HL-60/S4 treated with phorbol 12-myristate 13-acetate at 8.2 ng/mL for 4 days and 3 days (cell line): Measurements from ENCODE around the gene DCAF11.
"Not testable (repeated sequence)": the region's sequence is repeated elsewhere in the genome, so short reads cannot be mapped to it uniquely, and the experiment has no call there.

Experiments
- in situ Hi-C: fragments of 300-500 bp; cut with MboI; formaldehyde crosslinking; loops from 2 replicates; pipeline ENCODE4 v1.15.0; 2022; ENCODE audit warnings: low sequenced_read_pairs

The DCAF11 gene

GRCh38 chr14:24095271-24096068 is 19.1 kb upstream of the DCAF11 start:
- in situ Hi-C loops = no loop called here

DNA sequence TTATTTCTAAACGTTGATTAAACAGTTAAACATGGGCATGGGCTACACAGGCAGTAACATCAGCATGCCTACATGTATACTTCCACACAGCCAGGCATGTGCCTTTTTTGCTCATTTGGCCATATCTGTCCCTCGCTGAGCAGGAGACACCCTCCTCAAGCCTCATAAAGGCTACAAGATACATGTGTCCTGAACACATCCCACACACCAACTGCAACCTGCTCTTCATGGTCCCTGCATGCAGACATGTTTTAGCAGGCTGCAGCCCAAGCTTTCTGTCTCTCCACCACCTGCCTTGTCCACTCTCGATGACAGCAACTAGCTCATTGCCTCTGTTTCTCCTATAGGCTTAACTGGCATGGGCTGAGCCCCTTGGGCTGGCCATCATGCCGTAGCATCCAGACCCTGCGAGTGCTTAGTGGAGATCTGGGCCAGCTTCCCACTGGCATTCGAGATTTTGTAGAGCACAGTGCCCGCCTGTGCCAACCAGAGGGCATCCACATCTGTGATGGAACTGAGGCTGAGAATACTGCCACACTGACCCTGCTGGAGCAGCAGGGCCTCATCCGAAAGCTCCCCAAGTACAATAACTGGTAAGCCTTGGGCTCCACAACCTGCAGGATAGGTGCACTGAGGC is 17.9 kb upstream of the DCAF11 start:
- in situ Hi-C loops = no loop called here

DNA sequence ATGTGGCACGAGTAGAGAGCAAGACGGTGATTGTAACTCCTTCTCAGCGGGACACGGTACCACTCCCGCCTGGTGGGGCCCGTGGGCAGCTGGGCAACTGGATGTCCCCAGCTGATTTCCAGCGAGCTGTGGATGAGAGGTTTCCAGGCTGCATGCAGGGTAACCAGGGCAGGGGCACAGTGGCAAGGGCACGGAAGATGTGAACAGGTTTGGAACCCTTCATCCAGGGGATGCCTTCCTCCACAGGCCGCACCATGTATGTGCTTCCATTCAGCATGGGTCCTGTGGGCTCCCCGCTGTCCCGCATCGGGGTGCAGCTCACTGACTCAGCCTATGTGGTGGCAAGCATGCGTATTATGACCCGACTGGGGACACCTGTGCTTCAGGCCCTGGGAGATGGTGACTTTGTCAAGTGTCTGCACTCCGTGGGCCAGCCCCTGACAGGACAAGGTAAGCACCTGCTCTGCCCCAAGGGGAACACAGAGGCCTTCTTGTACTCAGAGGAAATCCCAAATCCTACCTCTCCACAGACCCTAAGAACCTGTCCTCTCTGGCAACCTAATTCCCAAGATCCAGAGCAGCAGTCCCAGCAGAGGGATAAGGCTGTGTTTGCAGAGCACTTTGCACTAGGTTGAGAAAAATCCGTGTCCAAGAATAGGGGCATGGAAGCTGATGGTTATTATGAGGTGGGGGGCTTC is 16.2 kb upstream of the DCAF11 start:
- in situ Hi-C loops = no loop called here

- in situ Hi-C loops = no loop called here
These were observed 15.4 kb upstream of the DCAF11 start for GRCh38 chr14:24098927-24099813.

DNA sequence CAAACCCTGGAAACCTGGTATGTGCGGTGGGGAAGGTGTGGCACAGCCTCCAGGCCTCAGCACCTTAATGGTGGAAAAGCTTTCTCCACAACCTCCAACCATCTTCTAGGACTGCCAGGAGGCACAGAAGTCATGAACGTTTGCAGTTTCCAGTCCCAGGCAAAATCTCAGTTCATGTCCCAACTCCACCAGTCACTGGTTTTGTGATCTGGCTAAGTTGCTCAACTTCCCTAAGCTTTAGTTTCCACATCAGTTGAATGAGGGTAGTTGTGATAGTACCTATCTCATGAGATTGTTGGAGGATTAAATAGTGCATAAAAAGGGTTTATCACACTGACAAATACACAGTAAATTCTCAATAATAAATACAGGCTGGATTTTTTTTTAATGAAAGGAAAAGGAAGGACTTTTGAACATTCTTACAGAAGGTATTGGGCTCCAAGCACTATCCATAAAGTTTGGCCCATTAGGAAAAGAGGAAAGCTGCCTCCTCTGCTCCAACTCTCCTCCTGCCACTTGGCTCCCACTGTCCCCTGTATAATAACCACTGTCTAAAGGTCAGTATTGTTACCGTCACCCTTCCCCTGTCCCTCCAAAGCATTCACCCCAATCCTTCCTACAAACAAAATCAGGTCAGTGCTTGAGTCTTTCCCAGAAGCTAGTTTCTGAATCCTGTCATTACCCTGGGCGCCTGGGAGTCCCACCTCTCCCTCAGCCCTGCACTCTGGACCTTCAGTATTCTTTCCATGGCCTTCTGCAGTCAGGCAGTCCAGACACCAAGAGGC is 14.2 kb upstream of the DCAF11 start:
- in situ Hi-C loops = no loop called here

GRCh38 chr14:24100982-24101494 is 13.5 kb upstream of the DCAF11 start:
- in situ Hi-C loops = no loop called here

- in situ Hi-C loops = no loop called here
These were observed 12.1 kb upstream of the DCAF11 start for GRCh38 chr14:24102357-24103048.

GRCh38 chr14:24103451-24103850 is 11.1 kb upstream of the DCAF11 start:
- in situ Hi-C loops = no loop called here

DNA sequence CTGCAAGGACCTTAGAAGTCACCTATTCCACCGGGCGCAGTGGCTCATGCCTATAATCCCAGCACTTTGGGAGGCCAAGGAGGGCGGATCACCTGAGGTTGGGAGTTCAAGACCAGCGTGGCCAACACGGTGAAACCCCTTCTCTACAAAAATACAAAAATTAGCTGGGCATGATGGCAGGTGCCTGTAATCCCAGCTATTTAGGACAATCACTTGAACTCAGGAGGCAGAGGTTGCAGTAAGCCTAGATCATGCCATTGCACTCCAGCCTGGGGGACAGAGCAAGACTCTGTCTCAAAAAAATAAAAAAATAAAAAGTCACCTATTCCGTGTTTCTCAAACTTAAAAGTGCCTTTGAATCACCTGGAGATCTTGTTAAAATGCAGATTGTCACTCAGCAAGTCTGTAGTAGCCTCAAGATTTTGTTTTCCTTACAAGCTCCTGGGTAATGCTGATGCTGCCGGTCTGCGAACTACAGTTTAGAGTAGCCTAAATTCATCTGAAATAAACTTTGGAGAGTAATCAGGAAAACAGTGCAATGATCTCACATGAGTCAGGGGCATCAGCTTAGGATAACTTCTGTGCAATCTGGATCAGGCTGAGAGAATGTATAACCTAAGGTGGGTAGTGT is 8.9 kb upstream of the DCAF11 start:
- in situ Hi-C loops = not testable (repeated sequence)

DNA sequence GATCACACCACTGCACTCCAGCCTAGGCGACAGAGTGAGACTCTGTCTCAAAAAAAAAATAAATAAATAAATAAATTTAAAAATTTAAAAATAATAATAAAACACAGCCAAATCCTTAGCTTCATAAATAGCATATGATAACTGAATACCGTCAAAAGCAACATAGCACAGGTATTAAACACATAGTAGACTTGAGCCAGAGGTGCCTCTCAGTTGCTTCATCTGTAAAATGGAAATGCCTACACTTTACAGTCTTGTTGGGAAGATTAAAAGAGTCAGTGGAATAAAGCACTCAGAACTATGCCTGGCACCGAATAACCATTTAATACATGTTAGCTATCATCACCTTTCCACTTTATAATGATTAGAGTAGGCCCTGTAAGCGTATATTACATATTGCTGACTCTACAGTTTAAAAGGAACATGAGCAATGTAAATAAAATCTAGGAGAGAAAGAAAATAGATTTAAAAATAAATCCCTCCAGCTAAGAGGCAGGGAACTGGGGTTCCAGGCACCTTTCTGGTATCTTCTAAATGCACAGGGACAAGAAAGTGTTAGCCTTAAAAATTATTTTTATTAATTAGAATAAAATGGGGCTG is 7.8 kb upstream of the DCAF11 start:
- in situ Hi-C loops = no loop called here

- in situ Hi-C loops = no loop called here
These were observed 6.2 kb upstream of the DCAF11 start for GRCh38 chr14:24108336-24108874.

DNA sequence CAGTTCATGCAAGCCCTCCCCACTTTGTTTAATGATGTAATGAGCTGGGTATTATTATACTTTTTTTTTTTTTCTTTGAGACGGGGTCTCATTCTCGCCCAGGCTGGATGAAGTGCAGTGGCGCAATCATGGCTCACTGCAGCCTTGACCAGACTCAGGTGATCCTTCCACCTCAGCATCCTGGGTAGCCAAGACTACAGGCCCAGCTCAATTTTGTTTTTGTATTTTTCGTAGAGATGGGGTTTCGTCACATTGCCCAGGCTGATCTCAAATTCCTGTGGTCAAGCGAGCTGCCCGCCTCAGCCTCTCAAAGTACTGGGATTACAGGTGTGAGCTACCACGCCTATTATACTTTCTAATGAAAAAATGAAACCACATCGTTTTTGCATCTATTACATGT is 4.5 kb upstream of the DCAF11 start:
- in situ Hi-C loops = no loop called here

- in situ Hi-C loops = no loop called here
These were observed 4.1 kb upstream of the DCAF11 start for GRCh38 chr14:24110523-24110922.

- in situ Hi-C loops = no loop called here
These were observed 1.2 kb upstream of the DCAF11 start for GRCh38 chr14:24113379-24113800.

GRCh38 chr14:24113801-24114531 is 611 bp upstream of the DCAF11 start:
- in situ Hi-C loops = no loop called here

DNA sequence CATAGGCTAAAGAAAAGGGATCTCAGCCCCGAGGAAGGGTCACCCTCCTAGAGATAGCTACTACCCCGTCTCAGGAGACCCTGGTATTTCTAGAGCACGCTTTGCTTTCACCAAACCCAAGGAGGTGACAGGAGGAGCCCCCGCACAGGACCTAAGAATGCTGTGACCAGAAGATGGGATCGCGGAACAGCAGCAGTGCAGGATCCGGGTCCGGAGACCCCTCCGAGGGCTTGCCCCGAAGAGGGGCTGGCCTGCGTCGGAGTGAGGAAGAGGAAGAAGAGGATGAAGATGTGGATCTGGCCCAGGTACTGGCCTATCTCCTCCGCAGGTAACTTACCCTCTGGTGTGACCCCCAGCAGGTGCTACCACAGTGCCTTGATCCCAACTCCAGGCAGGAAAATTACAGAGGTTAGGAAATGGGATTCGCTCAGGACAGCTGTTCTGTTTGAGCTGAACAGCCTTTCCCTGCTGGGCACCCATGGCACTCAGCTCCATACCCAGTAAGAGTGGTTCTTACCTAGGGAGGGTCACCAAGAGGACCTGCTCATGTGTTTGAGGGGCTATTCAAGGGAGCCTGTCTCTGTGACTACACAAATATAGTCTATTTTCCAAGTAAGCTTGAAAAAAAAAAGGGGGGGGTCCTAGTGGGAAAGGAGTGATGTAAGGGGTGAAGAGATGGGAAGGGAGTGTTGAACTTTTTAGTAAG is 998 bp downstream of the DCAF11 start:
- in situ Hi-C loops = no loop called here
